ENCODE results near the gene CIB1. TPM values are rescaled to one million over a fixed set of nuclear protein-coding genes. Genes with fewer than 3 reads are reported as not detected.

Gene CIB1
- total RNA-seq, 1 experiment from 2014 or later: 39.7 TPM

DNA sequence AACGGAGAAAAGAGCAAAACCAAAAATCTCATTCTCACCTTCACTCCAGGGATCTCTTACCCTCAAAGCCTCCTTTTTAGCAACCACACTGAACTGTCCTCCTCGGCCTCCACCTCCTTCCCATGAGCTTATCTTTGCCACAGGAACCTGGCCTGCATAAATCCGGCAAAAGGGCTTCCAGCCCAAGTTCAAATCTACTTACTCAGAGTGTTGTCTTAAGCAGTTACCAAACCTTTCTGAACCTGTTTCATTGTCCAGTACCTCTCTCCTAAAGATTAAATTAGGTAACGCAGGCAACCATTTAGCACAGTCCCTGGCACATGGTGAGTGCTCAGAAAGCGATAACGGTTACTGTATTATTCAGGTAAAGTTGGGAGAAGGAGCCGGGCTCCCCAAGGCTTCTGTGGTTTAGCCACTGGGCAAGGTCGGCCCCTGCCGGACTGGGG is 777 bp downstream of the CIB1 start:
- peak overlapping the region; percentile 58 for H3K4me3 ChIP-seq (ENCODE audit: low read depth, low read length, poor library complexity, severe bottlenecking)
- intact Hi-C loops (cut with micrococcal nuclease; ENCODE audit: unreplicated experiment): no loop called here
- ChIA-PET CTCF (interaction anchor here (0.6 kb wide), 1 partner anchor 320 kb away, joined by 3 read pairs; the partner anchor contains the start of gene ARPIN), POLR2A (ENCODE audit: low non-redundant PET) (no interaction called here)
- no peaks in the 10 kb centered on the region for H3K27me3 ChIP-seq (replicated peaks; ENCODE audit: insufficient read depth, low read depth, low read length, poor library complexity)
- no peak for TF ChIP-seq EZH2 (IDR thresholded peaks at IDR 0.05; ENCODE audit: borderline replicate concordance, low read depth, low read length, poor library complexity, severe bottlenecking)
- TF ChIP-seq, protein P1, sequence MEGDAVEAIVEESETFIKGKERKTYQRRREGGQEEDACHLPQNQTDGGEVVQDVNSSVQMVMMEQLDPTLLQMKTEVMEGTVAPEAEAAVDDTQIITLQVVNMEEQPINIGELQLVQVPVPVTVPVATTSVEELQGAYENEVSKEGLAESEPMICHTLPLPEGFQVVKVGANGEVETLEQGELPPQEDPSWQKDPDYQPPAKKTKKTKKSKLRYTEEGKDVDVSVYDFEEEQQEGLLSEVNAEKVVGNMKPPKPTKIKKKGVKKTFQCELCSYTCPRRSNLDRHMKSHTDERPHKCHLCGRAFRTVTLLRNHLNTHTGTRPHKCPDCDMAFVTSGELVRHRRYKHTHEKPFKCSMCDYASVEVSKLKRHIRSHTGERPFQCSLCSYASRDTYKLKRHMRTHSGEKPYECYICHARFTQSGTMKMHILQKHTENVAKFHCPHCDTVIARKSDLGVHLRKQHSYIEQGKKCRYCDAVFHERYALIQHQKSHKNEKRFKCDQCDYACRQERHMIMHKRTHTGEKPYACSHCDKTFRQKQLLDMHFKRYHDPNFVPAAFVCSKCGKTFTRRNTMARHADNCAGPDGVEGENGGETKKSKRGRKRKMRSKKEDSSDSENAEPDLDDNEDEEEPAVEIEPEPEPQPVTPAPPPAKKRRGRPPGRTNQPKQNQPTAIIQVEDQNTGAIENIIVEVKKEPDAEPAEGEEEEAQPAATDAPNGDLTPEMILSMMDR (conservative IDR thresholded peaks at IDR 0.05; ENCODE audit: low read depth, low read length): 0 out of 2 replicates have a peak, but pooled peaks have one; percentile 21
- peaks cover 5% of the 10 kb centered on the region for H3K4me1 ChIP-seq (ENCODE audit: insufficient read depth, low read length, poor library complexity, severe bottlenecking)
- H3K36me3 ChIP-seq (ENCODE audit: insufficient read depth, low read length, poor library complexity, severe bottlenecking): peaks cover 16% of the 10 kb centered on the region
- H3K9me3 ChIP-seq (ENCODE audit: low read depth, low read length, poor library complexity, severe bottlenecking): no peaks in the 10 kb centered on the region
- BruUV-seq (replicated peaks): no TSS peak
- H3K27ac ChIP-seq (ENCODE audit: low read depth, low read length, poor library complexity, severe bottlenecking): peak overlapping the region; percentile 66
- no peak for DNase-seq (ENCODE audit: low spot score)

- BruUV-seq (replicated peaks): no TSS peak
- no peak for DNase-seq (ENCODE audit: low spot score)
- peaks cover 5% of the 10 kb centered on the region for H3K4me1 ChIP-seq (ENCODE audit: insufficient read depth, low read length, poor library complexity, severe bottlenecking)
- ChIA-PET POLR2A (ENCODE audit: low non-redundant PET) (no interaction called here), CTCF (interaction anchor here (0.6 kb wide), 1 partner anchor 320 kb away, joined by 3 read pairs; the partner anchor contains the start of gene ARPIN)
- no peaks in the 10 kb centered on the region for H3K27me3 ChIP-seq (replicated peaks; ENCODE audit: insufficient read depth, low read depth, low read length, poor library complexity)
- H3K36me3 ChIP-seq (ENCODE audit: insufficient read depth, low read length, poor library complexity, severe bottlenecking): peaks cover 16% of the 10 kb centered on the region
- no peaks in the 10 kb centered on the region for H3K9me3 ChIP-seq (ENCODE audit: low read depth, low read length, poor library complexity, severe bottlenecking)
- intact Hi-C loops (cut with micrococcal nuclease; ENCODE audit: unreplicated experiment): no loop called here
- no peak for TF ChIP-seq EZH2 (IDR thresholded peaks at IDR 0.05; ENCODE audit: borderline replicate concordance, low read depth, low read length, poor library complexity, severe bottlenecking)
- no peak overlapping the region for H3K4me3 ChIP-seq (ENCODE audit: low read depth, low read length, poor library complexity, severe bottlenecking)
- no peak overlapping the region for H3K27ac ChIP-seq (ENCODE audit: low read depth, low read length, poor library complexity, severe bottlenecking)
Observed at GRCh38 chr15:90232196-90232595, 1.5 kb downstream of the CIB1 start.

DNA sequence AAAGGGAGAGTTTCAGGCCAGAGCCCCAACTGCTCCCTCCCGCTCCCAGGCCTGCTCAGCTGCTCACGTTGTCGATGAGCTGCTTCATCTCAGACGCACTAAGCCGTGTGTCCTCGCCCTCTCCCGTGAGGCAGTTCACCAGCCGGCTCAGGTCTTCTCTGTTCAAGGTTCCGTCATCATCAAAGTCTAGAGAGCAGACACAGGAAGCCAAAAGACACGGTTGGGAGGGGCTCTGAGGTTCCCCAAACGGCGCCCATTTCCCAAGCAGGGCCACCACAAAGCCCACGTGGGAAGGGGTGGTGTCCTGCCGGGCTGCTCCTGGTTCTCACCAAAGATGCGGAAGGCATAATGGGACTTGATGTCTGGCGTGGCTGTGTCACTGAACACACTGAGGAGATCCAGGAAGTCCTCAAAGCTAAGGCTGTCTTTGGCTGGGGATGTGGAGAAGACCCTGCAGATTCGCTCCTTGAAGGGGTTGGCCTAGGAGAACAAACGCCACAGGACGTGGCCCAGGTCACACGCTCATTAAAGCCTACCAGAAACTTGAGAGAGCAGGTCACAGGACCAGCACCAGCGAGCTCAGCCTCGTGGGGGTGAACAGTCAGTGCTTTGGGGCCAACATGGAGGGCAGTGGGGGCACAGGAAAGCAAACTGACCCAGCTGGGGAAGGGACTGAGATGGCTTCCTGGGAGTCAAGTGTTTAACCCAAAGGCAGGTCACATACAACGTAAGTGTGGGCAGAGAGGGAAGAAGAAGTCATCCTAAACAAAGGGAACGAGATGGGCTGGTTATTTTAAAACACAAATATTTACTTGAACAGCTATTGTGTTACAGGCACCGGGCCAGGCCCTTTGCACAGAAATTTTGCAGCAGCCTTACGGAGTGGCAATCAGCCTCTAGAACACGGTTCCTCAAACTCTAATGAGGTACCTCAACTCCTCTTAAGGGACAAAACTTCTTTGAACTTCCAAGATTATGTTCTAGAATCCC is 2.4 kb downstream of the CIB1 start:
- BruUV-seq (replicated peaks): no TSS peak
- intact Hi-C loops (cut with micrococcal nuclease; ENCODE audit: unreplicated experiment): no loop called here
- Histone ChIP-seq H3K4me1 (ENCODE audit: insufficient read depth, low read length, poor library complexity, severe bottlenecking) (peaks cover 5% of the 10 kb centered on the region), H3K4me3 (ENCODE audit: low read depth, low read length, poor library complexity, severe bottlenecking) (no peak overlapping the region), H3K27me3 (replicated peaks; ENCODE audit: insufficient read depth, low read depth, low read length, poor library complexity) (no peaks in the 10 kb centered on the region), H3K27ac (ENCODE audit: low read depth, low read length, poor library complexity, severe bottlenecking) (no peak overlapping the region), H3K36me3 (ENCODE audit: insufficient read depth, low read length, poor library complexity, severe bottlenecking) (peaks cover 16% of the 10 kb centered on the region), H3K9me3 (ENCODE audit: low read depth, low read length, poor library complexity, severe bottlenecking) (no peaks in the 10 kb centered on the region)
- DNase-seq (ENCODE audit: low spot score): no peak
- ChIA-PET POLR2A (ENCODE audit: low non-redundant PET) (no interaction called here), CTCF (no interaction called here)
- no peak for TF ChIP-seq EZH2 (IDR thresholded peaks at IDR 0.05; ENCODE audit: borderline replicate concordance, low read depth, low read length, poor library complexity, severe bottlenecking)
- TF ChIP-seq, protein P1 (conservative IDR thresholded peaks at IDR 0.05; ENCODE audit: low read depth, low read length): no peak

All from A673 (cell line).